Measurements from ENCODE around the gene NAP1L1.

NAP1L1 gene

GRCh38 chr12:76108356-76108755 lies 23.9 kb upstream of the NAP1L1 start:
- Histone ChIP-seq H2BK5ac (ENCODE audit: low read length) (no peak overlapping the region), H3K36me3 (ENCODE audit: control insufficient read depth, insufficient read depth, low read length) (no peaks in the 10 kb centered on the region), H4K8ac (ENCODE audit: low read depth, low read length) (no peak overlapping the region), H2AK5ac (ENCODE audit: low read length) (no peak overlapping the region), H3K56ac (ENCODE audit: low read length) (no peak overlapping the region), H3K9ac (ENCODE audit: low read length) (no peak overlapping the region), H3K4ac (ENCODE audit: low read depth, low read length) (no peak overlapping the region), H3K79me2 (ENCODE audit: control insufficient read depth, insufficient read depth, low read length) (no peaks in the 10 kb centered on the region), H3K18ac (ENCODE audit: low read length) (no peak overlapping the region), H3K4me3 (ENCODE audit: low read length) (no peak overlapping the region), H4K5ac (ENCODE audit: low read length) (no peak overlapping the region), H3K4me1 (ENCODE audit: control insufficient read depth, low read depth, low read length) (no peaks in the 10 kb centered on the region), H3K4me2 (ENCODE audit: low read length) (no peak overlapping the region), H2BK120ac (ENCODE audit: low read depth, low read length) (no peak overlapping the region), H2BK15ac (replicated peaks; ENCODE audit: low read depth) (no peak overlapping the region), H3K27me3 (ENCODE audit: insufficient read depth, low read length, poor library complexity) (no peaks in the 10 kb centered on the region), H3K23ac (ENCODE audit: low read length) (no peak overlapping the region), H3K27ac (ENCODE audit: low read depth, low read length) (no peak overlapping the region), H3K79me1 (ENCODE audit: low read length) (no peaks in the 10 kb centered on the region)
- no peak for DNase-seq
- WGBS (ENCODE audit: extremely low coverage, insufficient coverage, low lambda C conversion rate), result no CpG with 5 or more reads among the region's 3 CpGs

GRCh38 chr12:76106631-76107030 lies 22.1 kb upstream of the NAP1L1 start:
- Histone ChIP-seq H3K79me2 (ENCODE audit: control insufficient read depth, insufficient read depth, low read length) (no peaks in the 10 kb centered on the region), H3K27me3 (ENCODE audit: insufficient read depth, low read length, poor library complexity) (no peaks in the 10 kb centered on the region), H3K4me2 (ENCODE audit: low read length) (no peak overlapping the region), H3K56ac (ENCODE audit: low read length) (no peak overlapping the region), H3K18ac (ENCODE audit: low read length) (no peak overlapping the region), H2BK15ac (replicated peaks; ENCODE audit: low read depth) (no peak overlapping the region), H2BK120ac (ENCODE audit: low read depth, low read length) (no peak overlapping the region), H4K5ac (ENCODE audit: low read length) (no peak overlapping the region), H2AK5ac (ENCODE audit: low read length) (no peak overlapping the region), H3K27ac (ENCODE audit: low read depth, low read length) (no peak overlapping the region), H3K79me1 (ENCODE audit: low read length) (no peaks in the 10 kb centered on the region), H3K4ac (ENCODE audit: low read depth, low read length) (no peak overlapping the region), H3K36me3 (ENCODE audit: control insufficient read depth, insufficient read depth, low read length) (no peaks in the 10 kb centered on the region), H3K23ac (ENCODE audit: low read length) (no peak overlapping the region), H3K9ac (ENCODE audit: low read length) (no peak overlapping the region), H4K8ac (ENCODE audit: low read depth, low read length) (no peak overlapping the region), H3K4me1 (ENCODE audit: control insufficient read depth, low read depth, low read length) (peaks cover 5% of the 10 kb centered on the region), H2BK5ac (ENCODE audit: low read length) (no peak overlapping the region), H3K4me3 (ENCODE audit: low read length) (no peak overlapping the region)
- no peak for DNase-seq
- WGBS (ENCODE audit: extremely low coverage, insufficient coverage, low lambda C conversion rate), result no CpG with 5 or more reads among the region's 3 CpGs

GRCh38 chr12:76103958-76104357 lies 19.5 kb upstream of the NAP1L1 start:
- H4K5ac ChIP-seq (ENCODE audit: low read length), result no peak overlapping the region
- no peak overlapping the region for H3K27ac ChIP-seq (ENCODE audit: low read depth, low read length)
- H3K4me2 ChIP-seq (ENCODE audit: low read length), result no peak overlapping the region
- no peak overlapping the region for H3K23ac ChIP-seq (ENCODE audit: low read length)
- H3K79me1 ChIP-seq (ENCODE audit: low read length), result no peaks in the 10 kb centered on the region
- no peak overlapping the region for H3K56ac ChIP-seq (ENCODE audit: low read length)
- H3K79me2 ChIP-seq (ENCODE audit: control insufficient read depth, insufficient read depth, low read length), result no peaks in the 10 kb centered on the region
- no peak overlapping the region for H3K4me3 ChIP-seq (ENCODE audit: low read length)
- no peaks in the 10 kb centered on the region for H3K27me3 ChIP-seq (ENCODE audit: insufficient read depth, low read length, poor library complexity)
- no peak overlapping the region for H2BK120ac ChIP-seq (ENCODE audit: low read depth, low read length)
- no peak overlapping the region for H4K8ac ChIP-seq (ENCODE audit: low read depth, low read length)
- no peaks in the 10 kb centered on the region for H3K36me3 ChIP-seq (ENCODE audit: control insufficient read depth, insufficient read depth, low read length)
- no peak overlapping the region for H3K9ac ChIP-seq (ENCODE audit: low read length)
- DNase-seq, result no peak
- no CpG with 5 or more reads among the region's 1 CpG for WGBS (ENCODE audit: extremely low coverage, insufficient coverage, low lambda C conversion rate)
- H2AK5ac ChIP-seq (ENCODE audit: low read length), result no peak overlapping the region
- peaks cover 6% of the 10 kb centered on the region for H3K4me1 ChIP-seq (ENCODE audit: control insufficient read depth, low read depth, low read length)
- H3K18ac ChIP-seq (ENCODE audit: low read length), result no peak overlapping the region
- peak overlapping the region; percentile 74 for H2BK15ac ChIP-seq (replicated peaks; ENCODE audit: low read depth)
- no peak overlapping the region for H2BK5ac ChIP-seq (ENCODE audit: low read length)
- H3K4ac ChIP-seq (ENCODE audit: low read depth, low read length), result no peak overlapping the region

- peak overlapping the region; percentile 76 for H2BK15ac ChIP-seq (replicated peaks; ENCODE audit: low read depth)
- H3K56ac ChIP-seq (ENCODE audit: low read length), result peak overlapping the region; percentile 74
- peak overlapping the region; percentile 86 for H2AK5ac ChIP-seq (ENCODE audit: low read length)
- no peak overlapping the region for H3K4me2 ChIP-seq (ENCODE audit: low read length)
- H2BK5ac ChIP-seq (ENCODE audit: low read length), result peak overlapping the region; percentile 77
- H3K9ac ChIP-seq (ENCODE audit: low read length), result no peak overlapping the region
- no peaks in the 10 kb centered on the region for H3K79me2 ChIP-seq (ENCODE audit: control insufficient read depth, insufficient read depth, low read length)
- H3K4me3 ChIP-seq (ENCODE audit: low read length), result no peak overlapping the region
- H3K4me1 ChIP-seq (ENCODE audit: control insufficient read depth, low read depth, low read length), result peaks cover 6% of the 10 kb centered on the region
- H4K5ac ChIP-seq (ENCODE audit: low read length), result no peak overlapping the region
- no peaks in the 10 kb centered on the region for H3K36me3 ChIP-seq (ENCODE audit: control insufficient read depth, insufficient read depth, low read length)
- no CpG with 5 or more reads among the region's 1 CpG for WGBS (ENCODE audit: extremely low coverage, insufficient coverage, low lambda C conversion rate)
- H3K79me1 ChIP-seq (ENCODE audit: low read length), result no peaks in the 10 kb centered on the region
- no peak overlapping the region for H3K23ac ChIP-seq (ENCODE audit: low read length)
- no peaks in the 10 kb centered on the region for H3K27me3 ChIP-seq (ENCODE audit: insufficient read depth, low read length, poor library complexity)
- H3K27ac ChIP-seq (ENCODE audit: low read depth, low read length), result no peak overlapping the region
- DNase-seq, result peak; percentile 76
- H3K4ac ChIP-seq (ENCODE audit: low read depth, low read length), result peak overlapping the region; percentile 72
- no peak overlapping the region for H2BK120ac ChIP-seq (ENCODE audit: low read depth, low read length)
- H4K8ac ChIP-seq (ENCODE audit: low read depth, low read length), result no peak overlapping the region
- peak overlapping the region; percentile 77 for H3K18ac ChIP-seq (ENCODE audit: low read length)
Measured at GRCh38 chr12:76101739-76102385, 17.4 kb upstream of the NAP1L1 start.

GRCh38 chr12:76096079-76096646 lies 11.7 kb upstream of the NAP1L1 start:
- Histone ChIP-seq H3K27ac (ENCODE audit: low read depth, low read length) (no peak overlapping the region), H4K8ac (ENCODE audit: low read depth, low read length) (no peak overlapping the region), H3K4me2 (ENCODE audit: low read length) (no peak overlapping the region), H3K36me3 (ENCODE audit: control insufficient read depth, insufficient read depth, low read length) (no peaks in the 10 kb centered on the region), H2BK15ac (replicated peaks; ENCODE audit: low read depth) (no peak overlapping the region), H2AK5ac (ENCODE audit: low read length) (no peak overlapping the region), H3K4ac (ENCODE audit: low read depth, low read length) (no peak overlapping the region), H3K4me3 (ENCODE audit: low read length) (no peak overlapping the region), H2BK120ac (ENCODE audit: low read depth, low read length) (no peak overlapping the region), H3K56ac (ENCODE audit: low read length) (no peak overlapping the region), H3K4me1 (ENCODE audit: control insufficient read depth, low read depth, low read length) (no peaks in the 10 kb centered on the region), H3K79me1 (ENCODE audit: low read length) (no peaks in the 10 kb centered on the region), H3K9ac (ENCODE audit: low read length) (no peak overlapping the region), H3K23ac (ENCODE audit: low read length) (no peak overlapping the region), H4K5ac (ENCODE audit: low read length) (no peak overlapping the region), H3K18ac (ENCODE audit: low read length) (no peak overlapping the region), H3K27me3 (ENCODE audit: insufficient read depth, low read length, poor library complexity) (no peaks in the 10 kb centered on the region), H3K79me2 (ENCODE audit: control insufficient read depth, insufficient read depth, low read length) (no peaks in the 10 kb centered on the region), H2BK5ac (ENCODE audit: low read length) (no peak overlapping the region)
- no peak for DNase-seq
- WGBS (ENCODE audit: extremely low coverage, insufficient coverage, low lambda C conversion rate), result no CpG with 5 or more reads among the region's 3 CpGs

GRCh38 chr12:76094754-76095153 lies 10.3 kb upstream of the NAP1L1 start:
- H2BK120ac ChIP-seq (ENCODE audit: low read depth, low read length), result no peak overlapping the region
- no CpG with 5 or more reads among the region's 3 CpGs for WGBS (ENCODE audit: extremely low coverage, insufficient coverage, low lambda C conversion rate)
- no peak overlapping the region for H2BK5ac ChIP-seq (ENCODE audit: low read length)
- no peak overlapping the region for H4K8ac ChIP-seq (ENCODE audit: low read depth, low read length)
- H3K36me3 ChIP-seq (ENCODE audit: control insufficient read depth, insufficient read depth, low read length), result no peaks in the 10 kb centered on the region
- no peak overlapping the region for H4K5ac ChIP-seq (ENCODE audit: low read length)
- H3K18ac ChIP-seq (ENCODE audit: low read length), result no peak overlapping the region
- no peaks in the 10 kb centered on the region for H3K4me1 ChIP-seq (ENCODE audit: control insufficient read depth, low read depth, low read length)
- no peak overlapping the region for H3K4me3 ChIP-seq (ENCODE audit: low read length)
- H2AK5ac ChIP-seq (ENCODE audit: low read length), result no peak overlapping the region
- H3K79me2 ChIP-seq (ENCODE audit: control insufficient read depth, insufficient read depth, low read length), result no peaks in the 10 kb centered on the region
- no peak overlapping the region for H3K27ac ChIP-seq (ENCODE audit: low read depth, low read length)
- no peak overlapping the region for H3K4ac ChIP-seq (ENCODE audit: low read depth, low read length)
- no peak overlapping the region for H3K4me2 ChIP-seq (ENCODE audit: low read length)
- H3K27me3 ChIP-seq (ENCODE audit: insufficient read depth, low read length, poor library complexity), result no peaks in the 10 kb centered on the region
- no peak overlapping the region for H2BK15ac ChIP-seq (replicated peaks; ENCODE audit: low read depth)
- H3K9ac ChIP-seq (ENCODE audit: low read length), result no peak overlapping the region
- H3K23ac ChIP-seq (ENCODE audit: low read length), result no peak overlapping the region
- H3K56ac ChIP-seq (ENCODE audit: low read length), result no peak overlapping the region
- no peaks in the 10 kb centered on the region for H3K79me1 ChIP-seq (ENCODE audit: low read length)
- DNase-seq, result no peak
